22Rv1 (cell line): ENCODE measurements around the gene CATSPER4.

ENCODE experiments used
- ZFX ChIP-seq: fragments of 450-650 bp; IDR thresholded peaks from 2 replicates; pipeline ENCODE4 v1.6.1; 2017; ENCODE audit warnings: antibody characterized with exemption, borderline replicate concordance
- TF ChIP-seq, protein P1 (sequence below): fragments of 450-650 bp; IDR thresholded peaks from 2 replicates; pipeline ENCODE4 v1.5.1; 2017; ENCODE audit warnings: mild to moderate bottlenecking

DNA sequence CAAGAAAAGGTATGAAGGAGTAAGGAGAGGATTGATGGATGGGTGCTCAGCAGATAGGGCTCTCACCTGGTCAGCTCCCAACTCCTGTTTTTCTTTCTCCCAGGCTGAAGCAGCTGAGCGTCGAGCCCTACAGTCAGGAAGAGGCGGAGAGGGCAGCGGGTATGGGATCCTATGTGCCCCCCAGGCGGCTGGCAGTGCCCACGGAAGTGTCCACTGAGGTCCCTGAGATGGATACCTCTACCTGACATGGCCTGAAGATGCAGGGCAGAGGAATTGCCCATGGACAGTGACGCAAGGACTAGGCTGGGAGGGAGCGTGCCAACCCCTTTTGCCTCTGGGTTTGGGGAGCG, 20.0 kb upstream of the CATSPER4 start:
- TF ChIP-seq, protein P1, sequence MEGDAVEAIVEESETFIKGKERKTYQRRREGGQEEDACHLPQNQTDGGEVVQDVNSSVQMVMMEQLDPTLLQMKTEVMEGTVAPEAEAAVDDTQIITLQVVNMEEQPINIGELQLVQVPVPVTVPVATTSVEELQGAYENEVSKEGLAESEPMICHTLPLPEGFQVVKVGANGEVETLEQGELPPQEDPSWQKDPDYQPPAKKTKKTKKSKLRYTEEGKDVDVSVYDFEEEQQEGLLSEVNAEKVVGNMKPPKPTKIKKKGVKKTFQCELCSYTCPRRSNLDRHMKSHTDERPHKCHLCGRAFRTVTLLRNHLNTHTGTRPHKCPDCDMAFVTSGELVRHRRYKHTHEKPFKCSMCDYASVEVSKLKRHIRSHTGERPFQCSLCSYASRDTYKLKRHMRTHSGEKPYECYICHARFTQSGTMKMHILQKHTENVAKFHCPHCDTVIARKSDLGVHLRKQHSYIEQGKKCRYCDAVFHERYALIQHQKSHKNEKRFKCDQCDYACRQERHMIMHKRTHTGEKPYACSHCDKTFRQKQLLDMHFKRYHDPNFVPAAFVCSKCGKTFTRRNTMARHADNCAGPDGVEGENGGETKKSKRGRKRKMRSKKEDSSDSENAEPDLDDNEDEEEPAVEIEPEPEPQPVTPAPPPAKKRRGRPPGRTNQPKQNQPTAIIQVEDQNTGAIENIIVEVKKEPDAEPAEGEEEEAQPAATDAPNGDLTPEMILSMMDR, result no peak
- TF ChIP-seq ZFX, result no peak
